HFFc6 (cell line): ENCODE measurements around the gene NUAK1. TPM values are rescaled to one million over a fixed set of nuclear protein-coding genes. Genes with fewer than 3 reads are reported as not detected.
"Not testable (repeated sequence)": the region's sequence is repeated elsewhere in the genome, so short reads cannot be mapped to it uniquely, and the experiment has no call there.

ENCODE experiments used
- DNase-seq: peaks from one replicate; pipeline ENCODE4 v3.0.0-alpha.2; 2018
- H3K27ac Mint-ChIP-seq: 2 replicates; pipeline ENCODE4 v1.8.0; 2020; ENCODE audit warnings: mild to moderate bottlenecking, mixed read lengths
- H3K27me3 Mint-ChIP-seq: 2 replicates; pipeline ENCODE4 v1.8.0; 2021; ENCODE audit warnings: mild to moderate bottlenecking, moderate library complexity, mixed read lengths; ENCODE audit not compliant: insufficient read depth
- H3K36me3 Mint-ChIP-seq: 2 replicates; pipeline ENCODE4 v1.8.0; 2021; ENCODE audit warnings: low read depth, mixed read lengths
- H3K4me1 Mint-ChIP-seq: 2 replicates; pipeline ENCODE4 v1.8.0; 2020; ENCODE audit warnings: low read depth, mixed read lengths
- H3K4me3 Mint-ChIP-seq: 2 replicates; pipeline ENCODE4 v1.8.0; 2020; ENCODE audit warnings: mild to moderate bottlenecking, moderate library complexity, mixed read lengths
- H3K9me3 Mint-ChIP-seq: 2 replicates; pipeline ENCODE4 v1.8.0; 2020; ENCODE audit warnings: mild to moderate bottlenecking, mixed read lengths
- CTCF ChIP-seq: fragments of 200-600 bp; sonication (generic); IDR thresholded peaks from 2 replicates; pipeline ENCODE4 v1.5.0; 2021; ENCODE audit warnings: antibody characterized with exemption, mild to moderate bottlenecking
- total RNA-seq, 6 experiments: library from RNA; stranded (reverse); fragmentation: NEBNext Ultra II Directional; extraction: Animal tissue kit (Norgen Biotek cat#: 25700); gene quantifications; 2 replicates in 1 of 6; 3 replicates in 5 of 6; pipeline ENCODE4 v1.2.3, GENCODE V29; 2021

Gene NUAK1
- total RNA-seq, 6 experiments from 2014 or later: 11.0 to 37.3 (median 14.1) TPM

- Mint-ChIP-seq H3K9me3 (peaks cover 11% of the 10 kb centered on the region), H3K4me3 (no peak overlapping the region), H3K27ac (no peak overlapping the region), H3K27me3 (no peaks in the 10 kb centered on the region), H3K36me3 (peaks cover 17% of the 10 kb centered on the region), H3K4me1 (peaks cover 23% of the 10 kb centered on the region)
- no peak for DNase-seq
- TF ChIP-seq CTCF: no peak
Measured at GRCh38 chr12:106018286-106018685, 120.5 kb downstream of the NUAK1 start.

- not testable (repeated sequence) for H3K27me3 Mint-ChIP-seq, H3K27ac Mint-ChIP-seq, DNase-seq, H3K4me3 Mint-ChIP-seq
- H3K36me3 Mint-ChIP-seq: peaks cover 17% of the 10 kb centered on the region
- H3K4me1 Mint-ChIP-seq: peaks cover 18% of the 10 kb centered on the region
- H3K9me3 Mint-ChIP-seq: peaks cover 11% of the 10 kb centered on the region
Measured at GRCh38 chr12:106016601-106017278, 122.0 kb downstream of the NUAK1 start.

GRCh38 chr12:106015646-106016045 is 123.1 kb downstream of the NUAK1 start:
- no peaks in the 10 kb centered on the region; the same call in 1 of the 2 replicates for H3K27me3 Mint-ChIP-seq
- peaks cover 11% of the 10 kb centered on the region for H3K9me3 Mint-ChIP-seq
- H3K36me3 Mint-ChIP-seq: peaks cover 17% of the 10 kb centered on the region
- H3K4me1 Mint-ChIP-seq: peaks cover 22% of the 10 kb centered on the region
- no peak for DNase-seq
- no peak overlapping the region for H3K4me3 Mint-ChIP-seq
- TF ChIP-seq CTCF: no peak
- no peak overlapping the region for H3K27ac Mint-ChIP-seq

GRCh38 chr12:106013941-106014340 is 124.8 kb downstream of the NUAK1 start:
- no peak for DNase-seq
- H3K4me1 Mint-ChIP-seq: peaks cover 18% of the 10 kb centered on the region
- no peak overlapping the region for H3K27ac Mint-ChIP-seq
- no peaks in the 10 kb centered on the region; the same call in 1 of the 2 replicates for H3K27me3 Mint-ChIP-seq
- H3K9me3 Mint-ChIP-seq: peaks cover 3% of the 10 kb centered on the region; the same call in 1 of the 2 replicates
- H3K4me3 Mint-ChIP-seq: no peak overlapping the region
- TF ChIP-seq CTCF: no peak
- peaks cover 3% of the 10 kb centered on the region; the same call in 1 of the 2 replicates for H3K36me3 Mint-ChIP-seq

Other genes with a start within 250 kb of the NUAK1 start
- gene CKAP4, start 109.1 kb upstream of the NUAK1 start, total RNA-seq: 100 to 1,000 TPM; 521 to 616 (median 544) TPM
- 10 to 100 TPM; 13.4 to 21.9 (median 15.6) TPM for gene TCP11L2, start 163.8 kb upstream of the NUAK1 start, total RNA-seq
- 10 to 100 TPM; 16.4 to 18.8 (median 17.3) TPM for gene POLR3B, start 218.8 kb upstream of the NUAK1 start, total RNA-seq